Mesenteric fat pad (tissue), 1 donor: Measurements from ENCODE around the gene LRRC15. TPM values are rescaled to one million over a fixed set of nuclear protein-coding genes. Genes with fewer than 3 reads are reported as not detected.

Source experiments
- DNase-seq: peaks from one replicate; pipeline ENCODE4 v3.0.0-alpha.2; 2020; ENCODE audit warnings: low spot score
- total RNA-seq: library from RNA; stranded (reverse); fragmentation: NEBNext Ultra II Directional; extraction: Animal tissue kit (Norgen Biotek cat#: 25700); gene quantifications from one replicate; pipeline ENCODE4 v1.2.1, GENCODE V29; 2021
- donor health status: DM: yes; HTN: yes; CAD: no.

LRRC15 gene
- total RNA-seq, 1 donor from 2014 or later, result 0.35 TPM

GRCh38 chr3:194305356-194306108 is 64.0 kb downstream of the LRRC15 start:
- DNase-seq, result peak; percentile 55

Other genes with a start within 250 kb of the LRRC15 start
- gene HES1, start 233.6 kb downstream of the LRRC15 start, total RNA-seq, result 38.9 TPM
- 0.16 TPM for gene CPN2, start 18.4 kb downstream of the LRRC15 start, total RNA-seq
- not detected for gene GP5, start 29.5 kb upstream of the LRRC15 start, total RNA-seq
- gene ATP13A3, start 117.3 kb upstream of the LRRC15 start, total RNA-seq, result 204 TPM